BJ (cell line): ENCODE results near the gene SUGP2. TPM values are rescaled to one million over a fixed set of nuclear protein-coding genes. Genes with fewer than 3 reads are reported as not detected.

ENCODE experiments used
- CTCF ChIA-PET: fragments of 350-600 bp; formaldehyde crosslinking; extraction: SDS; loops from one replicate; lab custom pipeline; 2021; ENCODE audit warnings: antibody characterized with exemption, inconsistent platforms; lab: Yijun Ruan, JAX
- POLR2A ChIA-PET: fragments of 300-600 bp; sonication (Branson Sonifier 250); formaldehyde crosslinking; extraction: SDS; loops from one replicate; lab custom pipeline; 2021; ENCODE audit warnings: antibody characterized with exemption; lab: Charles Lee
- DNase-seq: peaks from one replicate; pipeline ENCODE4 v3.0.0-alpha.2; 2011; ENCODE audit warnings: low read depth
- H3K27me3 ChIP-seq: 2 replicates; pipeline ENCODE4 v1.6.0; 2011; ENCODE audit warnings: low read length; ENCODE audit not compliant: control insufficient read depth, insufficient read depth
- H3K36me3 ChIP-seq: 2 replicates; pipeline ENCODE4 v1.5.1; 2011; ENCODE audit warnings: low read length; ENCODE audit not compliant: control insufficient read depth, insufficient read depth
- H3K4me3 ChIP-seq: 2 replicates; pipeline ENCODE4 v1.5.1; 2011; ENCODE audit warnings: low read depth, mild to moderate bottlenecking, control low read depth, low read length
- polyA minus RNA-seq: library from RNA; depleted of rRNA, polyadenylated mRNA; stranded (reverse); fragments of >200 nt; gene quantifications from 2 replicates; pipeline ENCODE4 v1.2.3, GENCODE V29; 2011; rRNA and poly(A)+ RNA removed
- polyA plus RNA-seq: library from polyadenylated mRNA; depleted of rRNA; stranded (reverse); fragments of >200 nt; gene quantifications from 2 replicates; pipeline ENCODE4 v1.2.3, GENCODE V29; 2011; rRNA removed
- TF ChIP-seq, protein P1 (sequence below): IDR thresholded peaks from 2 replicates; pipeline ENCODE4 v1.5.1; 2011; ENCODE audit warnings: low read depth, mild to moderate bottlenecking, control low read depth, inconsistent platforms, low read length, moderate library complexity; ENCODE audit not compliant: insufficient read depth

Gene SUGP2
- polyA plus RNA-seq: 33.0 and 37.4 TPM in 2 replicates
- polyA minus RNA-seq: 14.6 and 16.8 TPM in 2 replicates

DNA sequence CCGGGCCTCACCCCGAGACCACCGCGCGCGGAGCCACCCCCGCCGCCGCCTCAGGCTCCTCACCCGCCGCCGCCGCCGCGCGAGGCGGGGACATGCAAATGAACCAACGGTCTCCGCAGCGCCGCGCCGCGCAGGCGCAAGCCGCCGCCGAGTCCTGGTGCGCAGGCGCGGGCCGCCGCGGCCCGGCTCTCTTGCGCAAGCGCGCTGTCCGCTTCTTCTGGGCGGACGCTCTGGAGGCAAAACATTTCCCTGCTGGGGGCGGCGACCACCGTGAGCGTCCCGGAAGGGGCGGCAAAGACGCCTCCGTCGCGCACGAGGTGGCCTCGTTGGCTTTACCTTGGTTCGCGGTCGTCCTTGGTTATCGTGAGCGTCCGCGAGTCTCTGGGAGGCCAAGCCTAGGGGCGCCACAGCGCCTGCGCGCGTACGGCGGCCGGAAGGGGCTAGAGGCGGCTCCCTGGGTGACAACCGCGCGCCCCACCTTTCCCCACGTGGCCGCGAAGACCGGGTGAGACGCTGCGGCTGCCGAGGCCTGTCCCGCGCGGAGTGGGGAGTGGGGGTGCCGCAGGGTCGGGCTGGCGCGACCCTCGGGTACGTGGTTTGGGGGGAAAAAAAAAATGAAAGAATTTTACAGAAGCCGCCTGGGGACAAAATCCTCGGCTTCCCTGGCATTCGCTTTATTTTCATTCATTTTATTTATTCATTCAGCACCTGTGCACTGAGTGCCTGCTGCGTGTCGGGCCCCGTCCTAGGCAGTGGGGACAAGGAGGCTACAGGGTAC is at the start of gene SUGP2, which contains the start of gene ARMC6:
SUGP2 (minus strand) TSS at position 92 of the 778 bp plus-strand sequence. CDS start 2,446 bp downstream, outside the sequence.
ARMC6 (plus strand) TSS at position 178 of the 778 bp plus-strand sequence. CDS start 607 bp downstream, outside the sequence.
- CTCF ChIA-PET: no interaction called here
- POLR2A ChIA-PET: no interaction called here
- peaks cover 2% of the 10 kb centered on the region; the same call in 1 of the 2 replicates for H3K36me3 ChIP-seq
- DNase-seq: peak; percentile 56
- no peaks in the 10 kb centered on the region for H3K27me3 ChIP-seq
- TF ChIP-seq, protein P1, sequence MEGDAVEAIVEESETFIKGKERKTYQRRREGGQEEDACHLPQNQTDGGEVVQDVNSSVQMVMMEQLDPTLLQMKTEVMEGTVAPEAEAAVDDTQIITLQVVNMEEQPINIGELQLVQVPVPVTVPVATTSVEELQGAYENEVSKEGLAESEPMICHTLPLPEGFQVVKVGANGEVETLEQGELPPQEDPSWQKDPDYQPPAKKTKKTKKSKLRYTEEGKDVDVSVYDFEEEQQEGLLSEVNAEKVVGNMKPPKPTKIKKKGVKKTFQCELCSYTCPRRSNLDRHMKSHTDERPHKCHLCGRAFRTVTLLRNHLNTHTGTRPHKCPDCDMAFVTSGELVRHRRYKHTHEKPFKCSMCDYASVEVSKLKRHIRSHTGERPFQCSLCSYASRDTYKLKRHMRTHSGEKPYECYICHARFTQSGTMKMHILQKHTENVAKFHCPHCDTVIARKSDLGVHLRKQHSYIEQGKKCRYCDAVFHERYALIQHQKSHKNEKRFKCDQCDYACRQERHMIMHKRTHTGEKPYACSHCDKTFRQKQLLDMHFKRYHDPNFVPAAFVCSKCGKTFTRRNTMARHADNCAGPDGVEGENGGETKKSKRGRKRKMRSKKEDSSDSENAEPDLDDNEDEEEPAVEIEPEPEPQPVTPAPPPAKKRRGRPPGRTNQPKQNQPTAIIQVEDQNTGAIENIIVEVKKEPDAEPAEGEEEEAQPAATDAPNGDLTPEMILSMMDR: no peak; the same call in 1 of the 2 replicates
- peak within 1 kb of the TSS; percentile 67 for H3K4me3 ChIP-seq

DNA sequence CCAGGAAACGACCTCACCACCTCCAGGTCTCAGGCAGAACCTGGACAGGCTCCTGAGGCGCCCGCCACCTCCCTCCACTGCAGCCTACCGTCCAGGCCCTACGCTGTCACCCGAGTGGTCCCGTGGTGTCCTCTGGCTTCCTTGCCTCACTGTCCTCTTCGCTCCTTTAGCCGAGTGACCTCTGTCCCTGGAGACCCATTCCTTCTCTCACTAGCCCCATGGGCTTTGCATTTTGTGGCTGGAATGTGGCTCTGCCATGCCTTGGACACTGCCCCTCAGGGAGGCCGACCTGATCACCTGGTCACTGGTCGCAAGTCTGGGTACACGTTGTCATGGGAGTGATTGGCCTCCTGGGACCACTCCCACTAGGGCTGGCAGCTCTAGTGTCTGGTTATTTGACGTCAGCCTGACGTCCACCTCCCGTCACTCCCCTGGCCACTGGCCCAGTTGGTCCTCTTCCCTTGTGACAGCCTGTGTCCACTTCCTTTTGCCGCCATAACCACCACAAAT is 48.4 kb upstream of the SUGP2 start:
- no peaks in the 10 kb centered on the region for H3K36me3 ChIP-seq
- no peak overlapping the region for H3K4me3 ChIP-seq
- TF ChIP-seq, protein P1: no peak
- ChIA-PET CTCF (no interaction called here), POLR2A (no interaction called here)
- no peaks in the 10 kb centered on the region for H3K27me3 ChIP-seq
- no peak for DNase-seq

DNA sequence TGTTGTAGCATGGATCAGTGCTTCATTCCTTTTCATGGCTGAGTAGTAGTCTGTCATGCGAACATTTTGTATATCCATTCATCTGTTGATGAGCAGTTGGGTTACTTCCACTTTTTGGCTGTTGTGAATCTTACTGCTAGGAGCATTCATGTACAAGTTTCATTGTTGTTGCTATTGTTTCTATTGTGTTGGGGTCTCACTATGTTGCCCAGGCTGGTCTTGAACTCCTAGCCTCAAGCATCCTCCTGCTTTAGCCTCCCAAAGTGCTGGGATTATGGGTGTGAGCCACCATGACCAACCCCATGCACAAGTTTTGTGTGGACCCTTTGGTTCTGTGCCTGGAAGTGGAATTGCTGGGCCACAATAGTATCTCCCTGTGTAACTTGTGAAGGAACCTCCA is 46.3 kb upstream of the SUGP2 start:
- ChIA-PET POLR2A (no interaction called here), CTCF (no interaction called here)
- no peak overlapping the region for H3K4me3 ChIP-seq
- peaks cover 3% of the 10 kb centered on the region for H3K36me3 ChIP-seq
- DNase-seq: no peak
- TF ChIP-seq, protein P1: no peak
- H3K27me3 ChIP-seq: no peaks in the 10 kb centered on the region

DNA sequence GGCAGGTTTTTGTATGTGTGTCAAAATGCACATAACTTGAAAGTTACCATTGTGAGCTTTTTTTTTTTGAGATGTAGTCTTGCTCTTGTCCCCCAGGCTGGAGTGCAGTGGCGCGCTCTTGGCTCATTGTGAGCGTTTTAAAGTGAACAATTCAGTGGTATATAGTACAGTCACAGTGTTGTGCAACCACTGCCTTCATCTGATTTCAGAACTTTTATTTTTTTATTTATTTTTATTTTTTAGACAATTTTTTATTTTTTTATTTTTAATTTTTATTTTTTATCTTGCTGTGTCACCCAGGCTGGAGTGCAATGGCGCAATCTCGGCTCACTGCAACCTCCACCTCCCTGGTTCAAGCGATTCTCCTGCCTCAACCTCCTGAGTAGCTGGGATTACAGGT is 45.5 kb upstream of the SUGP2 start:
- Histone ChIP-seq H3K36me3 (peaks cover 3% of the 10 kb centered on the region), H3K27me3 (no peaks in the 10 kb centered on the region), H3K4me3 (no peak overlapping the region)
- no peak for DNase-seq
- TF ChIP-seq, protein P1: no peak
- CTCF ChIA-PET: no interaction called here
- POLR2A ChIA-PET: no interaction called here

DNA sequence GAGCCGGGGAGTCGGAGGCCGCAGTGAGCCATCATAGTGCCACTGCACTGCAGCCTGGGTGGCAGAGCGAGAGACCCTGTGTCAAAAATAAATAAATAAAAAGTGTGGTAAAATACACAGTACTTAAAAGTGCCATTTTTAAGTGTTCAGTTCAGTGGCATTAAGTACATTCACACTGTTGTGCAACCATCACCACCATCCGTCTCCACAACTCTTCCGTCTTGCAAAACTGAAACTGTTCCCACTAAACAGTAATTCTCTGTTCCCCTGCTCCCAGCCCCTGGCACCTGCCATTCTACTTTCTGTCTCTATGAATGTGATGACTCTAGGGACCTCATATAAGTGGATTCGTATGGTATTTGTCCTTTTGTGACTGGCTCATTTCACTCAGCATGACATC is 43.8 kb upstream of the SUGP2 start:
- TF ChIP-seq, protein P1: no peak

More for the DNA sequence above, 43.8 kb upstream of the SUGP2 start:
- no peaks in the 10 kb centered on the region for H3K27me3 ChIP-seq
- peaks cover 3% of the 10 kb centered on the region for H3K36me3 ChIP-seq
- CTCF ChIA-PET: no interaction called here
- no peak for DNase-seq
- H3K4me3 ChIP-seq: no peak overlapping the region
- POLR2A ChIA-PET: no interaction called here
